ENCODE data around the gene GALR2.

- TF ChIP-seq ETS1 (conservative IDR thresholded peaks at IDR 0.05; ENCODE audit: control insufficient read depth, low read depth, low read length) (no peak), TAF1 (IDR thresholded peaks at IDR 0.05; ENCODE audit: control insufficient read depth, extremely low read depth, insufficient read depth, low read length, severe bottlenecking) (no peak)
Measured at GRCh38 chr17:76094046-76094445, 19.5 kb downstream of the GALR2 start.

All from K562 (cell line).